GM19193 (cell line): ENCODE data around the gene GLP2R.

ENCODE experiments used
- POLR2A ChIP-seq: IDR thresholded peaks from 4 replicates; pipeline ENCODE4 v1.6.1; 2011; ENCODE audit not compliant: insufficient read depth, insufficient read length; ENCODE audit errors: extremely low read depth

Gene GLP2R

GRCh38 chr17:9874722-9875121, 49.0 kb downstream of the GLP2R start:
- TF ChIP-seq POLR2A = no peak

GRCh38 chr17:9875441-9875840, 49.7 kb downstream of the GLP2R start:
- no peak for TF ChIP-seq POLR2A

GRCh38 chr17:9878356-9878755, 52.6 kb downstream of the GLP2R start:
- no peak for TF ChIP-seq POLR2A

GRCh38 chr17:9878786-9879525, 53.2 kb downstream of the GLP2R start:
- TF ChIP-seq POLR2A = no peak

GRCh38 chr17:9880582-9880999, 54.9 kb downstream of the GLP2R start:
- no peak for TF ChIP-seq POLR2A

GRCh38 chr17:9883451-9883850, 57.7 kb downstream of the GLP2R start:
- TF ChIP-seq POLR2A = no peak

GRCh38 chr17:9886141-9886930, 60.6 kb downstream of the GLP2R start:
- no peak for TF ChIP-seq POLR2A

- TF ChIP-seq POLR2A = no peak
Measured at GRCh38 chr17:9887508-9887907, 61.8 kb downstream of the GLP2R start.

- no peak for TF ChIP-seq POLR2A
Measured at GRCh38 chr17:9890124-9890523, 64.4 kb downstream of the GLP2R start.

GRCh38 chr17:9893411-9894012, 67.8 kb downstream of the GLP2R start:
- TF ChIP-seq POLR2A = no peak

GRCh38 chr17:9894231-9894630, 68.5 kb downstream of the GLP2R start:
- TF ChIP-seq POLR2A = no peak

GRCh38 chr17:9895923-9896322, 70.2 kb downstream of the GLP2R start:
- TF ChIP-seq POLR2A = no peak

GRCh38 chr17:9897372-9897968, 71.7 kb downstream of the GLP2R start:
- TF ChIP-seq POLR2A = no peak

GRCh38 chr17:9898812-9899211, 73.1 kb downstream of the GLP2R start:
- TF ChIP-seq POLR2A = no peak
